Bronchial epithelial cell (primary cell): Measurements from ENCODE around the gene STAM. TPM values are rescaled to one million over a fixed set of nuclear protein-coding genes. Genes with fewer than 3 reads are reported as not detected.
A peak's percentile ranks its signal among the peaks of the same experiment; 100 is the strongest.

ENCODE experiments used
- DNase-seq: peaks from one replicate; pipeline ENCODE4 v3.0.0-alpha.2; 2010; ENCODE audit warnings: low read depth
- FAIRE-seq: peaks from 2 replicates; lab custom pipeline; 2011; peaks lifted over from hg19 to GRCh38; lab: Jason Lieb, UNC
- H3K27me3 ChIP-seq: 2 replicates; pipeline ENCODE4 v1.5.1; 2011; ENCODE audit warnings: low read length; ENCODE audit not compliant: control insufficient read depth, insufficient read depth
- H3K36me3 ChIP-seq: 2 replicates; pipeline ENCODE4 v1.5.1; 2011; ENCODE audit warnings: low read length; ENCODE audit not compliant: control insufficient read depth, insufficient read depth
- H3K4me3 ChIP-seq: 2 replicates; pipeline ENCODE4 v1.5.1; 2011; ENCODE audit warnings: mild to moderate bottlenecking, low read depth, low read length, control low read depth
- total RNA-seq: library from RNA; depleted of rRNA; stranded (reverse); fragments of >200 nt; gene quantifications from 2 replicates; pipeline ENCODE4 v1.2.1, GENCODE V29; 2014
- TF ChIP-seq, protein P1 (sequence below): IDR thresholded peaks from 2 replicates; pipeline ENCODE4 v1.5.1; 2011; ENCODE audit warnings: mild to moderate bottlenecking, moderate library complexity, low read length, control low read depth, inconsistent platforms; ENCODE audit not compliant: insufficient read depth, severe bottlenecking

STAM gene
- total RNA-seq, 1 donor from 2014 or later: 21.9 TPM

DNA sequence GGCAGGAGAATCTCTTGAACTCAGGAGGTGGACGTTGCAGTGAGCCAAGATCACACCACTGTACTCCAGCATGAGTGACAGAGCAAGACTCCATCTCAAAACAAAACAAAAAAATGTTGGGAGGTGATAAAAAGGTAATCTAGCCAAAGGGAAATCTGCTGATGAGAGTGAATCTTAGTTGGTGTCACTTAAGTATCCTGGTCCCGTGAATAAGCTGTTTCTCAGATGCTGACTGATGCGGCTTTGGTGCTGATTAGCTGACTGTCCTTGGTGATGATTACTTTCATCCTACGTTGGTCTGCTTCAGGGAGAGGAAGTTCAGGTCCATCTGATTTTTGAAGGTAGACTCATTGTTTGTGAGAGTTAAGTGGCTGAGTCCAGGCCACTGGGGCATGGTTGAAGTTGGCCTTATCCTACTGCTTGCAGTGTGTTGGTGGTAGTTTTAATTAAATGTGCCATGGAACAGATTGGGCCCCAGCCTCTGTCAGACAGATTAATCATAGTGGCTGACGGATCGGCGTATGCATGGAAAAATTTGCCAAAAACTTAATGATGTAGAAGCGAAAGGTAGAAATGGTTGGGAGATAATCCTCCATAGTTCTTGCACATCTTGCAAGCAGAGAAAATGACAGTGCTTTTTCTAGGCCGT lies 90.6 kb downstream of the STAM start:
- H3K27me3 ChIP-seq: no peaks in the 10 kb centered on the region
- TF ChIP-seq, protein P1, sequence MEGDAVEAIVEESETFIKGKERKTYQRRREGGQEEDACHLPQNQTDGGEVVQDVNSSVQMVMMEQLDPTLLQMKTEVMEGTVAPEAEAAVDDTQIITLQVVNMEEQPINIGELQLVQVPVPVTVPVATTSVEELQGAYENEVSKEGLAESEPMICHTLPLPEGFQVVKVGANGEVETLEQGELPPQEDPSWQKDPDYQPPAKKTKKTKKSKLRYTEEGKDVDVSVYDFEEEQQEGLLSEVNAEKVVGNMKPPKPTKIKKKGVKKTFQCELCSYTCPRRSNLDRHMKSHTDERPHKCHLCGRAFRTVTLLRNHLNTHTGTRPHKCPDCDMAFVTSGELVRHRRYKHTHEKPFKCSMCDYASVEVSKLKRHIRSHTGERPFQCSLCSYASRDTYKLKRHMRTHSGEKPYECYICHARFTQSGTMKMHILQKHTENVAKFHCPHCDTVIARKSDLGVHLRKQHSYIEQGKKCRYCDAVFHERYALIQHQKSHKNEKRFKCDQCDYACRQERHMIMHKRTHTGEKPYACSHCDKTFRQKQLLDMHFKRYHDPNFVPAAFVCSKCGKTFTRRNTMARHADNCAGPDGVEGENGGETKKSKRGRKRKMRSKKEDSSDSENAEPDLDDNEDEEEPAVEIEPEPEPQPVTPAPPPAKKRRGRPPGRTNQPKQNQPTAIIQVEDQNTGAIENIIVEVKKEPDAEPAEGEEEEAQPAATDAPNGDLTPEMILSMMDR: no peak
- no peak for FAIRE-seq
- no peak overlapping the region for H3K4me3 ChIP-seq
- no peaks in the 10 kb centered on the region for H3K36me3 ChIP-seq
- no peak for DNase-seq

DNA sequence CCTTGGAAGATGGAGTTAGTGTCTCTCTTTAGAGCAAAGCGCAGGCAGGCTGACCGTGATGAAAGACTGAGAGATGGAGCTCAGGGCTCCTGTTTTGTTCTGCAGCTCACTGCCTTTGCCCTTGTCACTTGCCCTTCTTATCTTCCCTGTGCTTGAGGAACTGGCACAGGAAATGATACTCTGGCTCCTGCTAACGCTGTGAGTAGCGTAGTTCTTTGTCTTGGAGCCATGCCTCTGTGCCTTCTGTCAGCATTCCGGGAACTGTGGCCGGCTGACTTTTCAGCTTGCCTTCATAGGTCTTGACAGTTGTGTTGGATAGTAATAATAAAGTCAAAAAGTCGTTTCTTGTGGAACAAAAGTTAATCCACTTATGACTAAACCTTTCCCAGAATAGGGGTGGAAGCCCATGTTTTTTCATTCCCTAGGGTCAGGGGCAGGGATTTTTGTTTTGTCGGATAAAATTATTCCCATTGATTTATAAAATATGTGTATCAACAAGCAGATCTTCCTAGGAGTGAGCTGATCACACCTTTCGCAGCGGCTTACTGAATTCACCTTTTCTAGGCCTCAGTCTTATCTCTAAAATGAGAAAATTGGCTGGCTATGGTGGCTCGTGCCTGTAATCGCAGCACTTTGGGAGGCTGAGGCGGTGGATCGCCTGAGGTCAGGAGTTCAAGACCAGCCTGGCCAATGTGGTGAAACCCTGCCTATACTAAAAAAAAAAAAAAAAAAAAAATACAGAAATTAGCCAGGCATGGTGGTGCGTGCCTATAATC lies 91.4 kb downstream of the STAM start:
- Histone ChIP-seq H3K4me3 (no peak overlapping the region), H3K36me3 (no peaks in the 10 kb centered on the region), H3K27me3 (no peaks in the 10 kb centered on the region)
- DNase-seq (no peak), FAIRE-seq (no peak)
- TF ChIP-seq, protein P1: no peak

DNA sequence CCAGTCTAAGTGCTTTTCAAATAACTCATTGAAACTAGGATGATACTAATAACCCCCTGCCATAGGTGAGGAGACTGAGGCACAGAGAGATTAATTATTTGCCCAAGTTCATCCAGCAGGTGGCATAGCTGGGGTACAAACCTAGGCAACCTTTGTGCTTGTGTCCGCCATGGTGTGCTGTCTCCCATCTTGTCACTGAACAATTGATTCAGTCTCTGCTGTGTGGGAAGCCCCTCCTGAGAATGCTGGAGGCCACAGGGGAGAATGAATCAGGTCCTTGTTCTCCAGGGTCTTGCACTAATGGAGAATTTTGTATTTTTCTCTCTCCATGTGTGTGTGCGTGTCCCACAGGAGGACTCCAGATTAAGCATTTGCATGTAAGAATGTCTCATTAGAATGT lies 92.3 kb downstream of the STAM start:
- DNase-seq: no peak
- no peaks in the 10 kb centered on the region for H3K36me3 ChIP-seq
- FAIRE-seq: peak; percentile 13
- TF ChIP-seq, protein P1: no peak
- H3K4me3 ChIP-seq: no peak overlapping the region
- no peaks in the 10 kb centered on the region for H3K27me3 ChIP-seq

DNA sequence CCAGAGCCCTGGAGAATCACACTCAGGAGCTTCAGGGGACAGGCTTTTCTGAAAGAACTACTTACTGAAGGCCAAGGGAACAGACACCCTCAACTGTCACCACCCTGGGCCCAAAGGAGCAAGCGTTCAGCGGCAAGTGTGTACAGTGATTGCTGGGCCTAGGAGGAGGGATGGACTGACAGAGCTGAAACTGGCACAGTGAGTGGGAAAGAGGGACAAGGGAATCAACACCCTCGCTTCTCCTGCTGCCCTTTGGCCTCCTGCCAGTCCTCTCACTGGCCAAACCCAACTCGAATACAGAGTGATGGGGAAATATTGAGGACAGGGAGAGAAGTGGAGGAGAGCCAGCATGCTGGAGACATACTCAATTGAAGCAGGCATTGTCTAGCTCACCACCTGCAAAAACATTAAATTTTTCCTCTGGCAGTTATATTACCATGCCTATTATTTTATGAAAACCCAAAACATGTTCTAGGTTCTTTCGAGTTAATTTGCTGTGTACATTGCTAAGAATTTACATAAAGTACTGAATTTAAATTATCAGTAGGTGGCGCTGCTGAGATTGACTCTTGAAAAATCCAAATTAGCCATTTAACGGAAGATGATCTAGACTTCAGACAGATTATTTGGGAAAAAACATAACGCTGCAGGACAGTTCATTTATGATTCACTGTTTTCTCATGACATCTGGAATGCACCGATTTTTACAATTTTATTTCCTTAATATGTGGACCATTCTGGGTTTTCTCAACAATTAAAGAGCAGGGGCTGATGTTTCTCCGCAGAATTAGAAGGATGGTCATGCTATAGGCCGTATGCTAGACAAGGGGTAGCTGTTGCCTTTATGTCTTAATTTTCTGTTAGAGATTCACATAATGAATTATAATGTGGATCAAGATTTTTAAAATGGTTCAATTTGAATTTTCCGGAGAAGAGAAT lies 93.3 kb downstream of the STAM start:
- Histone ChIP-seq H3K27me3 (no peaks in the 10 kb centered on the region), H3K4me3 (no peak overlapping the region), H3K36me3 (no peaks in the 10 kb centered on the region)
- FAIRE-seq: peak; percentile 23
- DNase-seq: peak; percentile 31
- TF ChIP-seq, protein P1: peak; percentile 36

DNA sequence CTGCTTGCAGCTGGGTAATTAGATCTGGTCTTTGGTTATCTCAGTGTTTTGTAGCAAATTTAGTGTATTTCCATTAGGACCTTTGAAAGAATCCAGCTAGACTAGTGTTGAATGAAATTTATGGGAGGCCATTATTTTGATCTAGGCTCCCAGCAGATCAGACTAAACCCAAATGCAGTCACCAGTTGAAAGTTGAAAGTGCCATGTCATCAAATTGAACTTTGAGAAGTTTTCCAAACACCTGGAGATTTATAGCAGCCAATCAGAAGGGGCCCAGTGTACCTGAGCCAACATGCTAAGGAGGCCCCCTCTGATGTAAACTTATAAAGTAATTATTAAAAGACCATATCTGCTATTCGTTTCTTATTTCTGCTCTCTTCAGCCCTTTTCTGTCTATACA lies 96.7 kb downstream of the STAM start:
- Histone ChIP-seq H3K4me3 (no peak overlapping the region), H3K27me3 (no peaks in the 10 kb centered on the region), H3K36me3 (no peaks in the 10 kb centered on the region)
- DNase-seq (no peak), FAIRE-seq (no peak)
- TF ChIP-seq, protein P1: no peak
